H1 (cell line): ENCODE results near the gene NBAS. TPM values are rescaled to one million over a fixed set of nuclear protein-coding genes. Genes with fewer than 3 reads are reported as not detected.

Experiments used
- CTCF ChIA-PET: fragments of 300-600 bp; sonication (Branson Sonifier 250); formaldehyde crosslinking; loops from one replicate; lab custom pipeline; 2021; ENCODE audit not compliant: partially characterized antibody; lab: Charles Lee
- POLR2A ChIA-PET: fragments of 300-600 bp; sonication (Branson Sonifier 250); formaldehyde crosslinking; loops from one replicate; lab custom pipeline; 2021; ENCODE audit warnings: inconsistent platforms; ENCODE audit not compliant: partially characterized antibody; lab: Charles Lee
- DNase-seq, 2 experiments: peaks; one replicate each; pipeline versions ENCODE4 v3.0.0 to v3.0.0-alpha.2; 2010 to 2022; ENCODE audit warnings: low spot score in 2 of 2, low read depth in 1 of 2, mixed read lengths in 1 of 2
- FAIRE-seq: peaks from 2 replicates; lab custom pipeline; 2011; peaks lifted over from hg19 to GRCh38; lab: Jason Lieb, UNC
- H2AFZ ChIP-seq: 2 replicates; pipeline ENCODE4 v1.8.1; 2012; ENCODE audit warnings: low read length, inconsistent platforms
- H2AK5ac ChIP-seq: 2 replicates; pipeline ENCODE4 v1.6.1; 2013; ENCODE audit warnings: low read depth, low read length
- H2BK120ac ChIP-seq: replicated peaks from 2 replicates; pipeline ENCODE3; 2013; ENCODE audit warnings: low read depth, low read length, inconsistent platforms
- H2BK12ac ChIP-seq: 2 replicates; pipeline ENCODE4 v1.6.1; 2013; ENCODE audit warnings: low read depth, low read length
- H2BK15ac ChIP-seq: 2 replicates; pipeline ENCODE4 v1.6.1; 2013; ENCODE audit warnings: low read length
- H2BK20ac ChIP-seq: 2 replicates; pipeline ENCODE4 v1.6.1; 2013; ENCODE audit warnings: low read length
- H2BK5ac ChIP-seq: 2 replicates; pipeline ENCODE4 v1.6.1; 2013; ENCODE audit warnings: low read depth, low read length
- H3K14ac ChIP-seq: 2 replicates; pipeline ENCODE4 v1.6.1; 2013; ENCODE audit warnings: inconsistent platforms; ENCODE audit not compliant: insufficient read length
- H3K18ac ChIP-seq: 2 replicates; pipeline ENCODE4 v1.6.1; 2013; ENCODE audit warnings: low read length; ENCODE audit errors: extremely low read depth
- H3K23ac ChIP-seq: 2 replicates; pipeline ENCODE4 v1.6.1; 2013; ENCODE audit warnings: inconsistent platforms; ENCODE audit not compliant: insufficient read length
- H3K23me2 ChIP-seq: 2 replicates; pipeline ENCODE4 v1.6.1; 2013; ENCODE audit warnings: low read depth, low read length
- H3K27ac ChIP-seq: 2 replicates; pipeline ENCODE4 v1.6.1; 2011; ENCODE audit warnings: low read depth, low read length, inconsistent platforms
- H3K27me3 ChIP-seq, 4 experiments: replicated peaks in 1 of 4; 1 replicate in 1 of 4; 2 replicates in 3 of 4; pipeline versions ENCODE4 v1.6.1 to v1.8.1; 2011 to 2013; ENCODE audit warnings: low read length in 3 of 4, mild to moderate bottlenecking in 3 of 4, inconsistent platforms in 2 of 4, mixed read lengths in 2 of 4, moderate library complexity in 1 of 4; ENCODE audit not compliant: control insufficient read depth in 3 of 4, insufficient read depth in 3 of 4; ENCODE audit errors: extremely low read depth in 1 of 4
- H3K36me3 ChIP-seq, 4 experiments: 2 replicates each; pipeline versions ENCODE4 v1.6.1 to v1.8.1; 2011 to 2013; ENCODE audit warnings: mild to moderate bottlenecking in 4 of 4, low read length in 3 of 4, moderate library complexity in 2 of 4, control low read depth in 1 of 4, inconsistent platforms in 1 of 4; ENCODE audit not compliant: insufficient read depth in 4 of 4, control insufficient read depth in 2 of 4
- H3K4ac ChIP-seq: replicated peaks from 2 replicates; pipeline ENCODE3; 2013; ENCODE audit warnings: low read length, low read depth, mixed read lengths, inconsistent platforms; ENCODE audit not compliant: insufficient read length
- H3K4me1 ChIP-seq, 4 experiments: replicated peaks in 1 of 4; 1 replicate in 1 of 4; 2 replicates in 3 of 4; pipeline versions ENCODE4 v1.6.1 to v1.8.1; 2011 to 2013; ENCODE audit warnings: low read length in 3 of 4, inconsistent platforms in 2 of 4, mixed read lengths in 1 of 4; ENCODE audit not compliant: insufficient read depth in 4 of 4, control insufficient read depth in 3 of 4
- H3K4me2 ChIP-seq, 2 experiments: 2 replicates each; pipeline versions ENCODE4 v1.6.1 to v1.8.1; 2011 to 2013; ENCODE audit warnings: low read depth in 2 of 2, low read length in 2 of 2, control low read depth in 1 of 2, inconsistent platforms in 1 of 2, mild to moderate bottlenecking in 1 of 2; ENCODE audit not compliant: insufficient read depth in 1 of 2
- H3K4me3 ChIP-seq, 4 experiments: fragments of 200-600, 300-600 bp in 1 of 4; sonication (generic), shearing (Covaris generic), sonication (Bioruptor Twin) in 1 of 4; 2 replicates each; pipeline versions ENCODE4 v1.5.1 to v1.8.1; 2011 to 2016; ENCODE audit warnings: low read length in 4 of 4, low read depth in 3 of 4, control low read depth in 2 of 4, inconsistent platforms in 2 of 4, mild to moderate bottlenecking in 2 of 4, mixed read lengths in 1 of 4, moderate library complexity in 1 of 4; ENCODE audit not compliant: insufficient read depth in 2 of 4; ENCODE audit errors: extremely low read depth in 1 of 4
- H3K56ac ChIP-seq: replicated peaks from 2 replicates; pipeline ENCODE3; 2013; ENCODE audit warnings: low read depth, mild to moderate bottlenecking, mixed read lengths, low read length, inconsistent platforms; ENCODE audit not compliant: insufficient read length
- H3K79me1 ChIP-seq: 2 replicates; pipeline ENCODE4 v1.6.1; 2013; ENCODE audit warnings: low read depth, low read length, control low read depth
- H3K79me2 ChIP-seq, 2 experiments: 2 replicates each; pipeline versions ENCODE4 v1.6.1 to v1.8.1; 2012 to 2013; ENCODE audit warnings: low read length in 2 of 2, mild to moderate bottlenecking in 2 of 2, inconsistent platforms in 1 of 2; ENCODE audit not compliant: insufficient read depth in 2 of 2, control insufficient read depth in 1 of 2
- H3K9ac ChIP-seq, 4 experiments: replicated peaks in 1 of 4; 1 replicate in 1 of 4; 2 replicates in 3 of 4; pipeline versions ENCODE4 v1.6.1 to v1.8.1; 2011 to 2013; ENCODE audit warnings: low read depth in 3 of 4, low read length in 3 of 4, control low read depth in 2 of 4, mild to moderate bottlenecking in 2 of 4, moderate library complexity in 2 of 4, inconsistent platforms in 1 of 4; ENCODE audit errors: extremely low read depth in 1 of 4
- H3K9me3 ChIP-seq, 2 experiments: 2 replicates each; pipeline versions ENCODE4 v1.6.1 to v1.8.1; 2012 to 2013; ENCODE audit warnings: mild to moderate bottlenecking in 2 of 2, moderate library complexity in 2 of 2, control low read depth in 1 of 2, inconsistent platforms in 1 of 2, low read depth in 1 of 2, low read length in 1 of 2, mixed read lengths in 1 of 2; ENCODE audit not compliant: insufficient read depth in 2 of 2
- H4K20me1 ChIP-seq, 2 experiments: replicated peaks in 1 of 2; 2 replicates each; pipeline versions ENCODE3 to v1.8.1; 2011 to 2013; ENCODE audit warnings: inconsistent platforms in 2 of 2, low read length in 2 of 2, mild to moderate bottlenecking in 1 of 2; ENCODE audit not compliant: insufficient read depth in 2 of 2, control insufficient read depth in 1 of 2
- H4K5ac ChIP-seq: 2 replicates; pipeline ENCODE4 v1.6.1; 2013; ENCODE audit warnings: low read length, low read depth, mixed read lengths, inconsistent platforms; ENCODE audit not compliant: insufficient read length
- H4K8ac ChIP-seq: 2 replicates; pipeline ENCODE4 v1.8.0; 2013; ENCODE audit warnings: mild to moderate bottlenecking, moderate library complexity, low read length, inconsistent platforms; ENCODE audit not compliant: insufficient read depth; ENCODE audit errors: extremely low read depth
- H4K91ac ChIP-seq: replicated peaks from 2 replicates; pipeline ENCODE3; 2013; ENCODE audit warnings: low read length, mixed read lengths, inconsistent platforms; ENCODE audit not compliant: insufficient read length
- CBX8 ChIP-seq: fragments of 300-800, 300-1000 bp; sonication (generic); IDR thresholded peaks from 2 replicates; pipeline ENCODE4 v1.7.1; 2016; ENCODE audit warnings: low read depth, low read length, borderline replicate concordance
- POU5F1 ChIP-seq: IDR thresholded peaks from 2 replicates; pipeline ENCODE4 v1.6.1; 2011; ENCODE audit warnings: low read depth, mild to moderate bottlenecking, low read length, moderate library complexity
- TAF7 ChIP-seq: optimal IDR thresholded peaks from 2 replicates; pipeline ENCODE3; 2011; ENCODE audit warnings: low read depth, mild to moderate bottlenecking, inconsistent platforms, low read length, moderate library complexity, borderline replicate concordance
- WGBS, 2 experiments: shearing (Covaris generic) in 1 of 2; methylation state at CpG; one replicate each; pipeline versions ENCODE4 v1.1.6 to v1.1.7; 2013 to 2015; ENCODE audit warnings: low lambda C conversion rate in 2 of 2, mixed read lengths in 2 of 2, inconsistent platforms in 1 of 2, low coverage in 1 of 2, missing lambda C conversion rate in 1 of 2; ENCODE audit not compliant: insufficient replicate concordance in 2 of 2, insufficient coverage in 1 of 2, insufficient read length in 1 of 2; ENCODE audit errors: extremely low coverage in 1 of 2, missing lambda C conversion rate in 1 of 2; 5-methylcytosine and 5-hydroxymethylcytosine counted together
- polyA plus RNA-seq, 7 experiments: library from polyadenylated mRNA; depleted of rRNA in 3 of 7; stranded (reverse) in 5 of 7; unstranded in 2 of 7; fragments of >200 nt in 5 of 7; fragments of 200-250 nt in 2 of 7; gene quantifications; 1 replicate in 5 of 7; 2 replicates in 1 of 7; 4 replicates in 1 of 7; pipeline versions ENCODE4 v1.2.1 to v1.2.3, GENCODE V29; 2011 to 2013; ENCODE audit warnings: missing spikeins in 2 of 7, mixed read lengths in 2 of 7
- total RNA-seq: library from RNA; stranded (reverse); fragmentation: NEBNext Ultra II Directional; extraction: Animal tissue kit (Norgen Biotek cat#: 25700); gene quantifications from 2 replicates; pipeline ENCODE4 v1.2.1, GENCODE V29; 2021
- TF ChIP-seq, protein P1 (sequence below): IDR thresholded peaks from 2 replicates; pipeline ENCODE4 v1.6.1; 2011; ENCODE audit warnings: low read length, improper control_type of control experiment

The NBAS gene
- total and polyA plus RNA-seq, 2 of the 8 experiments (the other 6 are each of a cell fraction or from before 2014, with no cell fraction given): 19.6 to 34.8 TPM

DNA sequence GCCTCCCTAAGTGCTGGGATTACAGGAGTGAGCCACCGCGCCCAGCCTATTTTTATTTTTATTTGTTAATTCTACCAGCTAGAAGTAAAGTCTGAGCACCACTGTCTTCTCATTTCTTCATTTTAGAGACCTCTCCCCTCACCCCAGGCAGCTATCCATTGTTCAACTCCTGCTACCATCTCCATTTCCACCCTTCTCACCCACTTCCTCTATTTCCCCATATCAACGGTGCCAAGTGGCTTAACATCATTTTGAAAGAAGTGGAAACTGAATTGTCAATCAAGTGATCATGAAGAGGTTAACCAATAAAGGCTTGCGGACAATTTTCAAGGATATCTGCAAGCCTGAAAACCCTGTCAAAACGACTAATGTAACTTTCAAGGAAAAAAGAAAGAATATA is 323.1 kb downstream of the NBAS start:
- Histone ChIP-seq H4K5ac (no peak overlapping the region), H2BK15ac (no peak overlapping the region), H3K4me3 (no peak overlapping the region), H3K23me2 (no peaks in the 10 kb centered on the region), H4K20me1 (no peaks in the 10 kb centered on the region), H3K4me1 (peaks cover 0 to 3% (median 0%) of the 10 kb centered on the region in 4 experiments; a peak in 3 of 7 replicates), H2AK5ac (no peak overlapping the region), H3K27ac (no peak overlapping the region), H3K79me2 (no peaks in the 10 kb centered on the region), H2BK12ac (no peak overlapping the region), H3K9ac (no peak overlapping the region), H3K27me3 (no peaks in the 10 kb centered on the region), H3K4me2 (no peak overlapping the region), H2BK5ac (no peak overlapping the region), H2BK20ac (no peak overlapping the region), H3K79me1 (no peaks in the 10 kb centered on the region), H3K9me3 (no peaks in the 10 kb centered on the region), H3K4ac (no peak overlapping the region), H2BK120ac (no peak overlapping the region), H3K14ac (no peak overlapping the region), H3K36me3 (no peaks in the 10 kb centered on the region), H3K56ac (no peak overlapping the region), H4K91ac (no peak overlapping the region), H3K18ac (no peak overlapping the region), H2AFZ (no peak overlapping the region), H3K23ac (no peak overlapping the region), H4K8ac (no peak overlapping the region)
- no peak for DNase-seq
- 91% methylated on average over 5 of the region's 5 CpGs; no CpG with 5 or more reads in 1 of the 2 experiments for WGBS, 2 experiments
- ChIA-PET CTCF (interaction anchor here (0.6 to 1.8 kb wide), 2 partner anchors 49 to 113 kb away, joined by 3 to 4 read pairs; no protein-coding TSS in a partner anchor), POLR2A (interaction anchor here (0.6 kb wide), 1 partner anchor 227 kb away, joined by 3 read pairs; no protein-coding TSS in a partner anchor)
- no peak for TF ChIP-seq CBX8
- TF ChIP-seq TAF7: no peak
- TF ChIP-seq POU5F1: no peak
- TF ChIP-seq, protein P1, sequence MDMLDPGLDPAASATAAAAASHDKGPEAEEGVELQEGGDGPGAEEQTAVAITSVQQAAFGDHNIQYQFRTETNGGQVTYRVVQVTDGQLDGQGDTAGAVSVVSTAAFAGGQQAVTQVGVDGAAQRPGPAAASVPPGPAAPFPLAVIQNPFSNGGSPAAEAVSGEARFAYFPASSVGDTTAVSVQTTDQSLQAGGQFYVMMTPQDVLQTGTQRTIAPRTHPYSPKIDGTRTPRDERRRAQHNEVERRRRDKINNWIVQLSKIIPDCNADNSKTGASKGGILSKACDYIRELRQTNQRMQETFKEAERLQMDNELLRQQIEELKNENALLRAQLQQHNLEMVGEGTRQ: no peak
- no peak for FAIRE-seq
